T-helper 2 cell treated with Interferon-gamma antibody and Interleukin-4, amounts not matched to agents 5 μg/mL and 100 μg/mL, for 36 hours (primary cell): ENCODE measurements around the gene CLDND1.
A peak's percentile ranks its signal among the peaks of the same experiment; 100 is the strongest.

ENCODE experiments used
- DNase-seq: peaks from one replicate; pipeline ENCODE4 v3.0.0; 2021; ENCODE audit warnings: low spot score
- H3K27ac Mint-ChIP-seq: one replicate; pipeline ENCODE4 v1.8.0; 2021; ENCODE audit warnings: mild to moderate bottlenecking, mixed read lengths
- H3K27me3 Mint-ChIP-seq: one replicate; pipeline ENCODE4 v1.8.0; 2021; ENCODE audit warnings: low read depth, mixed read lengths
- H3K36me3 Mint-ChIP-seq: one replicate; pipeline ENCODE4 v1.8.0; 2021; ENCODE audit warnings: low read depth, mixed read lengths
- H3K4me1 Mint-ChIP-seq: one replicate; pipeline ENCODE4 v1.8.0; 2021; ENCODE audit warnings: low read depth, mixed read lengths
- H3K4me3 Mint-ChIP-seq: one replicate; pipeline ENCODE4 v1.8.0; 2022; ENCODE audit warnings: mild to moderate bottlenecking, moderate library complexity, mixed read lengths
- H3K9me3 Mint-ChIP-seq: one replicate; pipeline ENCODE4 v1.8.0; 2021; ENCODE audit warnings: mixed read lengths

CLDND1 gene

GRCh38 chr3:98536456-98537017 lies 13.8 kb upstream of the CLDND1 start:
- DNase-seq: no peak
- H3K9me3 Mint-ChIP-seq: peaks cover 1% of the 10 kb centered on the region
- H3K27ac Mint-ChIP-seq: peak overlapping the region; percentile 82
- peaks cover 41% of the 10 kb centered on the region for H3K36me3 Mint-ChIP-seq
- no peaks in the 10 kb centered on the region for H3K27me3 Mint-ChIP-seq
- peaks cover 63% of the 10 kb centered on the region for H3K4me1 Mint-ChIP-seq
- peak overlapping the region; percentile 73 for H3K4me3 Mint-ChIP-seq

- peak overlapping the region; percentile 73 for H3K27ac Mint-ChIP-seq
- peaks cover 65% of the 10 kb centered on the region for H3K4me1 Mint-ChIP-seq
- peaks cover 48% of the 10 kb centered on the region for H3K36me3 Mint-ChIP-seq
Measured at GRCh38 chr3:98534734-98535133, 12.0 kb upstream of the CLDND1 start.

GRCh38 chr3:98534168-98534567 lies 11.5 kb upstream of the CLDND1 start:
- H3K4me3 Mint-ChIP-seq: peak overlapping the region; percentile 82
- H3K4me1 Mint-ChIP-seq: peaks cover 65% of the 10 kb centered on the region
- H3K36me3 Mint-ChIP-seq: peaks cover 48% of the 10 kb centered on the region
- H3K9me3 Mint-ChIP-seq: no peaks in the 10 kb centered on the region
- no peaks in the 10 kb centered on the region for H3K27me3 Mint-ChIP-seq
- no peak for DNase-seq
- peak overlapping the region; percentile 75 for H3K27ac Mint-ChIP-seq

More at GRCh38 chr3:98534734-98535133, 12.0 kb upstream of the CLDND1 start:
- no peak for DNase-seq
- Mint-ChIP-seq H3K4me3 (peak overlapping the region; percentile 56), H3K27me3 (no peaks in the 10 kb centered on the region), H3K9me3 (no peaks in the 10 kb centered on the region)

- peak overlapping the region; percentile 82 for H3K4me3 Mint-ChIP-seq
- H3K27ac Mint-ChIP-seq: peak overlapping the region; percentile 75
- no peaks in the 10 kb centered on the region for H3K9me3 Mint-ChIP-seq
- H3K36me3 Mint-ChIP-seq: peaks cover 48% of the 10 kb centered on the region
- DNase-seq: no peak
- no peaks in the 10 kb centered on the region for H3K27me3 Mint-ChIP-seq
- H3K4me1 Mint-ChIP-seq: peaks cover 67% of the 10 kb centered on the region
Measured at GRCh38 chr3:98532709-98533571, 10.2 kb upstream of the CLDND1 start.

GRCh38 chr3:98532275-98532637 lies 9.6 kb upstream of the CLDND1 start:
- no peaks in the 10 kb centered on the region for H3K27me3 Mint-ChIP-seq
- peak overlapping the region; percentile 82 for H3K4me3 Mint-ChIP-seq
- no peak for DNase-seq
- H3K4me1 Mint-ChIP-seq: peaks cover 71% of the 10 kb centered on the region
- no peaks in the 10 kb centered on the region for H3K9me3 Mint-ChIP-seq
- peaks cover 50% of the 10 kb centered on the region for H3K36me3 Mint-ChIP-seq
- peak overlapping the region; percentile 75 for H3K27ac Mint-ChIP-seq

- no peak for DNase-seq
- peaks cover 48% of the 10 kb centered on the region for H3K36me3 Mint-ChIP-seq
- no peaks in the 10 kb centered on the region for H3K9me3 Mint-ChIP-seq
- peak within 1 kb of the TSS; percentile 75 for H3K27ac Mint-ChIP-seq
- H3K4me3 Mint-ChIP-seq: peak within 1 kb of the TSS; percentile 82
- H3K4me1 Mint-ChIP-seq: peaks cover 68% of the 10 kb centered on the region
- H3K27me3 Mint-ChIP-seq: no peaks in the 10 kb centered on the region
Measured at GRCh38 chr3:98531622-98532274, 9.0 kb upstream of the CLDND1 start, which contains the start of gene GPR15. Gene GPR15 (plus strand): TSS chr3:98531978. CDS start chr3:98532034, 56 bp downstream.

GRCh38 chr3:98530676-98531075 lies 8.0 kb upstream of the CLDND1 start:
- no peak for DNase-seq
- peaks cover 66% of the 10 kb centered on the region for H3K4me1 Mint-ChIP-seq
- H3K27me3 Mint-ChIP-seq: no peaks in the 10 kb centered on the region
- H3K4me3 Mint-ChIP-seq: peak overlapping the region; percentile 82
- no peaks in the 10 kb centered on the region for H3K9me3 Mint-ChIP-seq
- H3K27ac Mint-ChIP-seq: peak overlapping the region; percentile 29
- peaks cover 47% of the 10 kb centered on the region for H3K36me3 Mint-ChIP-seq

GRCh38 chr3:98529856-98530459 lies 7.3 kb upstream of the CLDND1 start:
- Mint-ChIP-seq H3K27ac (peak overlapping the region; percentile 87), H3K27me3 (no peaks in the 10 kb centered on the region), H3K4me3 (peak overlapping the region; percentile 83), H3K36me3 (peaks cover 50% of the 10 kb centered on the region), H3K9me3 (no peaks in the 10 kb centered on the region), H3K4me1 (peaks cover 73% of the 10 kb centered on the region)
- no peak for DNase-seq

GRCh38 chr3:98528474-98529346 lies 6.0 kb upstream of the CLDND1 start:
- no peaks in the 10 kb centered on the region for H3K9me3 Mint-ChIP-seq
- H3K27ac Mint-ChIP-seq: peak overlapping the region; percentile 73
- peaks cover 75% of the 10 kb centered on the region for H3K4me1 Mint-ChIP-seq
- peak overlapping the region; percentile 48 for H3K4me3 Mint-ChIP-seq
- no peaks in the 10 kb centered on the region for H3K27me3 Mint-ChIP-seq
- H3K36me3 Mint-ChIP-seq: peaks cover 60% of the 10 kb centered on the region
- no peak for DNase-seq

- Mint-ChIP-seq H3K4me3 (peak overlapping the region; percentile 60), H3K9me3 (no peaks in the 10 kb centered on the region), H3K36me3 (peaks cover 56% of the 10 kb centered on the region), H3K27me3 (no peaks in the 10 kb centered on the region), H3K4me1 (peaks cover 54% of the 10 kb centered on the region), H3K27ac (peak overlapping the region; percentile 59)
- peak; percentile 42 for DNase-seq
Measured at GRCh38 chr3:98525494-98525893, 2.8 kb upstream of the CLDND1 start.

GRCh38 chr3:98521897-98522543 lies 682 bp downstream of the CLDND1 start:
- H3K4me1 Mint-ChIP-seq: peaks cover 58% of the 10 kb centered on the region

GRCh38 chr3:98519351-98519750 lies 3.4 kb downstream of the CLDND1 start:
- H3K4me1 Mint-ChIP-seq: peaks cover 60% of the 10 kb centered on the region
- no peaks in the 10 kb centered on the region for H3K27me3 Mint-ChIP-seq
- H3K4me3 Mint-ChIP-seq: peak overlapping the region; percentile 92
- H3K36me3 Mint-ChIP-seq: peaks cover 82% of the 10 kb centered on the region
- peak overlapping the region; percentile 76 for H3K27ac Mint-ChIP-seq
- DNase-seq: no peak
- H3K9me3 Mint-ChIP-seq: no peaks in the 10 kb centered on the region

More at GRCh38 chr3:98521897-98522543, 682 bp downstream of the CLDND1 start:
- Mint-ChIP-seq H3K4me3 (peak overlapping the region; percentile 92), H3K36me3 (peaks cover 73% of the 10 kb centered on the region), H3K27ac (peak overlapping the region; percentile 92), H3K27me3 (no peaks in the 10 kb centered on the region), H3K9me3 (no peaks in the 10 kb centered on the region)
- peak; percentile 68 for DNase-seq
